GM21526 (cell line): ENCODE measurements around the gene CTNNA3.
"Not testable (repeated sequence)": the region's sequence is repeated elsewhere in the genome, so short reads cannot be mapped to it uniquely, and the experiment has no call there.

Source experiments
- ATAC-seq: cut with Tn5 transposase; IDR thresholded peaks from one replicate; pipeline ENCODE4 v1.9.1; 2021; ENCODE audit warnings: moderate library complexity; ENCODE audit not compliant: unreplicated experiment, low FRiP score

CTNNA3 gene

DNA sequence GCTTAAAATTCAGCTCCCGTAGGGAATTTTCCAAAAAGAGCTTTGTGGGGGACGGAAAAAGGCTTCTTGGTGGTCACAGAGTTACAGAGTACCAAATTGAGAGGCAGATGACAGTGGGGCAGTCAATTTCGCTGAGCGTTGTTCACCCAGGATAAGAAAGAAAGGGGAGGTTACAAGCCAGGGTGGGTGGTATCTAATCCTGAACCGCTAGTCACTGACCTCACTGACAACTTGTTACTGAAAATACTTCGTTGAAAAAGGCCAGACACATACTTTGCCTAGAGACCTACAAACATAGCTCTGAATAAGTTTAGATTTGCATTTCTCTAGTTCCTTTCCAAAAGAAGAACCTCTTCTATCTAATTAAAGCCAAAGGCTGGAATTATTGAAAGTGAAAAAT is at the start of gene CTNNA3:
TSS of gene CTNNA3 (minus strand) at position 167 of the 400 bp plus-strand sequence.
- ATAC-seq = peak; percentile 86

DNA sequence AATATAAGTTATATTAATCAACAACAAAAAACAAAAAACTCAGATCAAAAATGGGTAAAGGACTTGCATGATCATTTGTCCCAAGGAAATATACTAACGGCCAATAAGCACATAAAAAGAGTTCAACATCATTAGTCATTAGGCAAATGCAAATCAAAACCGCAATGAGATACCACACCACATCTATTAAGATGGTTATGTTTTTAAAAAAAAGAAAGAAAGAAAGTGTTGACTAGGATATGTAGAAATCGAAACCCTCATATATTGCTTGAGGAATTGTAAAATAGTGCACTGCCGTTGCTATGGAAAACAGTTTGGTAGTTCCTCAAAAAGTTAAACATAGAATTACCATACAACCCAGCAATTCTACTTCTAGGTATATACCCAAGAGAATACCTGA is 39.4 kb upstream of the CTNNA3 start:
- ATAC-seq = no peak

DNA sequence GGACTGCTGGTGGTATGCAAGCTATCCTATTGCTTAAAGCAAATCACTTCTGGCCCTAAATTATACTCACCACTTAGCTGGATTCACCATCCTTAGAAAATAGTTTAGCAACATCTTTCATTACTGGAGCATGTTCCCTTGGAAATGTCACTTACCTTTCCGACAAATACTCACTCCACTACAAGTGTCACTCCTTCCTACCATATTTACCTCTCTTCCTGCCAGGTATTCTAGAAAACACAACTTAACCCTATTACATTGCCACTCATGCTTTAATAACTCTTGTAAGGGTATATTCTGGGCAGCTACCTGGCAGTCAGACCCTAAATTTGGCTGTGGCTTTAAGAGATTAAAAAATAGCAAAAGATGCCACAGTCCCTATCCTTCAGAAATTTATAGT is 37.5 kb upstream of the CTNNA3 start:
- no peak for ATAC-seq

DNA sequence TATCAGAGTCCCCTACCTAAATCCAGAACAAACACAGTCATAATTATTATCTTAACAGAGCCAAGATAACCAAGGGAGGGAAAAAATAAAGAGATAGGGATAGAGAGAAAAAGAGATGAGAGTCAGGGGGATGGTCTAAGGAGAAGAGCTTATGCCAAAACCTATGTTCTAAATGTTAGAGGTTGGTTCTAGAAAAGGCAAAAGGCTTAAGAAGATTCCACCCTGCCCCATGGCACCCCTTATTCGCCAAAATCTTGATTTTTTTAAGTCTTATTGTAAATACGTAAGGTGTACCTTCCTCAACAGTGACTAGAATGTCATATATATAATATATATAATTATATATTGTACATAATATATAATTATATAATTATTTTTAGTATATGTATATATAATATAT is 29.6 kb upstream of the CTNNA3 start:
- no peak for ATAC-seq

DNA sequence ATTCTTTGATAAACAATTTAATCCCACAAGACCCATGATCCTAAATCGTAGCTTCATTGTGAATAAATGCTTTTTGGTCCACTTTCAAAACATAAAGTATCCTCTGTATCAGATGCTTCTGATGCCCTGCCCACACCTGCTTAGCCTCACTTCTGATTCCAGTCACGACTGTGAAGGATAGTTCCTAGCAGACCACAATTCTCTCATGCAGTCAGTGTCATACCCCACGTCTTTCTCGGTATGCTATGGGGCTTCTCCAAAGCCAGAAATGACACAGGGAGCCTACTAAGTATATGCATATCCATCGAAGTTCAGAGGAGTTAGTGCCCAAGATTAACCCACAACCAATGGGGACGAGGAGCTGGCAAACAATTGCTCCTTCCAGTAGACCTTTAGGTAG is 27.6 kb upstream of the CTNNA3 start:
- peak; percentile 53 for ATAC-seq

DNA sequence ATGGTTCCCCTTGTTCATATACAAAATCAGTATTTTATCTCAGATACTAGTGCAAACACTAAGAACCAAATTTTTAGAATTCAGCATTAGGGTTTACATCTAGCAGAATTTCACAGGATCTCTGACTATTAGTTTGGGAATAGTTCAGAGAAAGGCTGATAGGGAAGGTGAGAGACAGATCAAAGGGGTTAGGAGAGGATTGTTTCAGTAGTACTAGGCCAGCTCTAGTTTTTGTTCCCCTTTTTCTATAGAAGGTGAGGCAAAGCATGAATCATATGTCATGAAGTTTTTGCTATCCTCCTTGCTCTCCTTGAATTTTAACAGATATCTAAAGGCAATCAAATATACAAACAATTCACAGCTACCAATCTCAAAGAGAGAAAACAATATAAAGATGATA is 26.1 kb upstream of the CTNNA3 start:
- peak; percentile 96 for ATAC-seq

DNA sequence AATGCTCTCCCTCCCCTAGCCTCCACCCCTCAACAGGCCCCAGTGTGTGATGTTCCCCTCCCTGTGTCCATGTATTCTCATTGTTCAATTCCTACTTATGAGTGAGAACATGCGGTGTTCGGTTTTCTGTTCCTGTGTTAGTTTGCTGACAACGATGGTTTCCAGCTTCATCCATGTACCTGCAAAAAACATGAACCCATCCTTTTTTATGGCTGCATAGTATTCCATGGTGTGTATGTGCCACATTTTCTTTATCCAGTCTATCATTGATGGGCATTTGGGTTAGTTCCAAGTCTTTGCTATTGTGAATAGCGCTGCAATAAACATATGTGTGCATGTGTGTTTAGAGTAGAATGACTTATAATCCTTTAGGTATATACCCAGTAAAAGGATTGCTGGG is 20.5 kb upstream of the CTNNA3 start:
- ATAC-seq = not testable (repeated sequence)

DNA sequence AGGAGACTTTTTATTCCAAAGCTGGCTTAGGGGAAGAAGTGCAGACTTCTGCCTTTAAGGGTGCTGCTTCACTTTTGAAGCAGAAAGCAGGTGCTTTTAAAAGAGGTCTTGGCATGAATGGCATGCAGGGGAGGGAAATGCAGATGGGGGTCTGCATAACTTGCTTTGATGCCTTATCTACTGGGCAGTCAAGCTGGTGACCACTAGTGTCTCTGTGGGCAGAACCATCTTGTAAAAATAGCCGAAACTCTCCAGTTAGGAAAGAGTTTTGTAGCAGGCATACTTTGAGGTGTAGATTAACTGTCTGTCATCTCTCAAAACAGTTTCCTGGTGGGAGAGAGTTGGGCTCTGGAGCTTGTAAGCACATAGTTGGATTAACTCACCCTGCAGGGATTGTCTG is 9.9 kb upstream of the CTNNA3 start:
- ATAC-seq = no peak

DNA sequence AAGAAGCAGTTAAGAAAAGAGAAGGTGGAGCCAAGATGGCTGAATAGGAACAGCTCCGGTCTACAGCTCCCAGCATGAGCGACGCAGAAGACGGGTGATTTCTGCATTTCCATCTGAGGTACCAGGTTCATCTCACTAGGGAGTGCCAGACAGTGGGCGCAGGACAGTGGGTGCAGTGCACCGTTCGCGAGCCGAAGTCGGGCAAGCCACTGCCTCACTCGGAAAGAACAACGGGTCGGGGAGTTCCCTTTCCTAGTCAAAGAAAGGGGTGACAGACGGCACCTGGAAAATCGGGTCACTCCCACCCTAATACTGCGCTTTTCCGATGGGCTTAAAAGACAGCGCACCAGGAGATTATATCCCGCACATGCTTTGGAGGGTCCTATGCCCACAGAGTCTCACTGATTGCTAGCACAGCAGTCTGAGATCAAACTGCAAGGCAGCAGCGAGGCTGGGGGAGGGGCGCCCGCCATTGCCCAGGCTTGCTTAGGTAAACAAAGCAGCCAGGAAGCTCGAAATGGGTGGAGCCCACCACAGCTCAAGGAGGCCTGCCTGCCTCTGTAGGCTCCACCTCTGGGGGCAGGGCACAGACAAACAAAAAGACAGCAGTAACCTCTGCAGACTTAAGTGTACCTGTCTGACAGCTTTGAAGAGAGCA is 3.7 kb upstream of the CTNNA3 start:
- not testable (repeated sequence) for ATAC-seq

DNA sequence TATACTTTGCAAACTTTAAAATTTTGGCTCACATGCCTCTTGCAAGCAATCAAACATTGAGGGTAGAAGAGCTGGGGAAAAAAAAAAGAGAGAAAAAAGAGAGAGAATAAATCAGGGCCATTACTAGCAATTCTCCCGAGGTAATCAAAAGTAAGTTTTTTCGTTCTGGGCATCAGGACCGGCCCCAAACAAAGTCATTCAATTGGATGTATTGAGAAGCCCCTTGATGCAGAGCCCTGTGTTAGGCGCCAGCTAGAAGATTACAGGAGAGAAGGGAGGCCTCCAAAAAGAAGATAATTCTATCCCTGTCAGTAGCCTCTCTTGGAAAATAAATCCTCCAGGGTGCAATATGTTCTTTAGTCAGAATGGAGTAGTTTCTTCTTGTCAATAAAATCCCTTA is 2.2 kb upstream of the CTNNA3 start:
- no peak for ATAC-seq

DNA sequence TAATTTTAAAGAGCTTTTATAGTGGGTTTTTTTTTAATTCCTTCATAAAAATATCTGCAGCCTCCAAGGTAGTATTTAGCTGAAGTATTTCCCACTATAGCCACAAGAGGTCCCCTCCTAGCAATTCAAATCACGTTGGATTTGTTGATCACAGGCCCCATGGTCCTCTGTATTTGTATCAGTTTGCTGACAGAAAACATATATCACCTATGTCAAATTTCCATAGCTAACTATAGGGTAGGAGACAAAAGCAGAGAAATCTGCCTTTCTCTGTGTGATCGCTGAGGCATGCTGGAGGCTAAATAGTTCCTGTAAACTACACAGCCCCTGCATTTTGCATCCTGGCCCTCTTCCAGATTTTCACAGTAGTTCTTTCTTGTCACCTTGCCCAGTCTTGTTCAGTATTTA is 1.7 kb upstream of the CTNNA3 start:
- ATAC-seq = peak; percentile 90

DNA sequence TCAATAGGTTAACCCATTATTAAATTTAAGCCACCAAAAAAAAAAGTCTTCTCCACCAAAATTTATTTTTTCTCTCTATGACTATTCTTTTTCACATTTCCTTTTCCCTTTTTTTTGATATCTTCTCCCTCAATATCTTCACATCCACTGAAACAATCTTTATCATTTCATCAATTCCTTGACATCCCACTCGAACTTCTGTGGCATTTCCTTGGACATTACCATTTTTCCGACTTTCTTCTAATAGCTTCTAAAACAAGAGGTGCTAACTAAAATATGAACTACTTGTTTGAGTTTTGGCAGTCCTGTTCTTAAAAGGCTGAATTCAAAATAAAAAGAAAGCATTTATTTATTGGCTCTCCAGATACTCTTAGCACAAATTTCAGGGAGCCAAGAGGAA is 684 bp upstream of the CTNNA3 start:
- ATAC-seq = no peak

DNA sequence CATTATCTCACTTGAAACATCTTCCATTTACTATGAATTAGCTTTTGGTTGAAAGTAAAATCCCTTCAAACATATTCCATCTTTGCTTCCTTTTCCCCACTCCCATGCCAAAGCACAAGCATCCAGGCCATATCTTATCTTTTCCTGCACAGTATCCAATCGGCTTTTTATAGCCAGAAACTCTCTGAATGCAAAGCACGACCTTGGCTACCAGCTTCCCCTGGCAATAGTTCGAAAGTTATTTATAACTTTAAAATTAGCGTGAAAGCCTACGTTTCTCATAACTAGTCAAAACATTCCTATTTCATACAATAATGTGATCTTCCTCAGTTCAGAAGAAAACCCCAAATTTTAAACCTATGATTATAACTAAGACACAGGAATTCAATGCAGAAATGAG is 440 bp downstream of the CTNNA3 start:
- ATAC-seq = peak; percentile 12

DNA sequence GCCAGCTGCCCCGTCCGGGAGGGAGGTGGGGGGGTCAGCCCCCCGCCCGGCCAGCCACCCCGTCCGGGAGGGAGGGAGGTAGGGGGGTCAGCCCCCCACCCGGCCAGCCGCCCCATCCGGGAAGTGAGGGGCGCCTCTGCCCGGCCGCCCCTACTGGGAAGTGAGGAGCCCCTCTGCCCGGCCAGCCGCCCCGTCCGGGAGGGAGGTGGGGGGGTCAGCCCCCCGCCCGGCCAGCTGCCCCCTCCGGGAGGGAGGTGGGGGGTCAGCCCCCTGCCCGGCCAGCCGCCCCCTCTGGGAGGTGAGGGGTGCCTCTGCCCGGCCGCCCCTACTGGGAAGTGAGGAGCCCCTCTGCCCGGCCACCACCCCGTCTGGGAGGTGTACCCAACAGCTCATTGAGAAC is 4.1 kb downstream of the CTNNA3 start:
- ATAC-seq = not testable (repeated sequence)

DNA sequence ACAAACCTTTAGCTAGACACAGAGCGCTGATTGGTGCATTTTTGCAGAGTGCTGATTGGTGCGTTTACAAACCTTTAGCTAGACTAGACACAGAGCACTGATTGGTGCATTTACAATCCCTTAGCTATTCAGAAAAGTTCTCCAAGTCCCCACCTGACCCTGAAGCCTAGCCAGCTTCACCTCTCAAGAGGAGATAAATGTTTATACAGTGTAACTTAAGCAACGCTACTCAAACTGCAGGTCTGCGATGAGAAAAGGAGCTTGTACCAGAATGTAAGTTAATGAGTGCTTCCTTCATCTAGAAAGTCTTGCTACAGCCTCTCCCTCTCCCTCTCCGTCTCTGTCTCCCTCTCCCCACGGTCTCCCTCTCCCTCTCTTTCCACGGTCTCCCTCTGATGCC is 5.5 kb downstream of the CTNNA3 start:
- not testable (repeated sequence) for ATAC-seq

DNA sequence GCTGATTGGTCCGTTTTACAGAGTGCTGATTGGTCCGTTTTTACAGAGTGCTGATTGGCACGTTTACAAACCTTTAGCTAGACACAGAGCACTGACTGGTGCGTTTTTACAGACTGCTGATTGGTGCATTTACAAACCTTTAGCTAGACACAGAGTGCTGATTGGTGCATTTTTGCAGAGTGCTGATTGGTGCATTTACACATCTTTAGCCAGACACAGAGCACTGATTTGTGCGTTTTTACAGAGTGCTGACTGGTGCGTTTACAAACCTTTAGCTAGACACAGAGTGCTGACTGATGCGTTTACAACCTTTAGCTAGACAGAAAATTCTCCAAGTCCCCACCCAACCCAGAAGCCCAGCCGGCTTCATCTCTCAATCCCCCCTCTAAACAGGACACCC is 11.9 kb downstream of the CTNNA3 start:
- not testable (repeated sequence) for ATAC-seq

DNA sequence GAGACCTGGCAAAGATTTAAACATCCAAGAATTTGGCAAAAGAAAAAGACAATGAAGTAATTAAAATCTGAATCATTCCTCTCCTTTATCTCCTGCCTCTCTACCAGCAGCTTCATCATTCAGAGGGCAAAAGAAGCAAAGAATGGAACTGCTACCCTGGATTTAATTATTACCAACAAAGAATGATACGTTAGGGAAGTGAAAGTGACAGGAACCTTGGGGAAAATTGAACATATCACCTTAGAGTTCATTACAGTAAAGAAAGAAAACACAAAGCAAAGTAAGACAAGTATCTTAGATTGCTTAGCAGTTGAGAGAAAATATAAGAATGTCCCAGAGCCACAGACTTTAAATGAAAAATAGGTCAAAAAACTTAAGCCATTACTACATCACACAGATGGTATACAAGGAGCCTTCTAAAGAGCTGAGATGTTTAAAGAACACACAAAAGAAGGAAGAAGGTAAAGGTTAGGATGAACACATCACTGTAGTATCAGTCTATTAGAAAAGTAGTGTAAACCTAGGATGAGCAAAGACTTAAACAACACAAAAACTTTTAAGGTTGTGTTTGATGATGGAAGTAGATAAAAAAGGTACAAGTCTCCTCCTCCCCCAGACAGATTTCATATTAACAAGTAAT is 17.5 kb downstream of the CTNNA3 start:
- no peak for ATAC-seq

DNA sequence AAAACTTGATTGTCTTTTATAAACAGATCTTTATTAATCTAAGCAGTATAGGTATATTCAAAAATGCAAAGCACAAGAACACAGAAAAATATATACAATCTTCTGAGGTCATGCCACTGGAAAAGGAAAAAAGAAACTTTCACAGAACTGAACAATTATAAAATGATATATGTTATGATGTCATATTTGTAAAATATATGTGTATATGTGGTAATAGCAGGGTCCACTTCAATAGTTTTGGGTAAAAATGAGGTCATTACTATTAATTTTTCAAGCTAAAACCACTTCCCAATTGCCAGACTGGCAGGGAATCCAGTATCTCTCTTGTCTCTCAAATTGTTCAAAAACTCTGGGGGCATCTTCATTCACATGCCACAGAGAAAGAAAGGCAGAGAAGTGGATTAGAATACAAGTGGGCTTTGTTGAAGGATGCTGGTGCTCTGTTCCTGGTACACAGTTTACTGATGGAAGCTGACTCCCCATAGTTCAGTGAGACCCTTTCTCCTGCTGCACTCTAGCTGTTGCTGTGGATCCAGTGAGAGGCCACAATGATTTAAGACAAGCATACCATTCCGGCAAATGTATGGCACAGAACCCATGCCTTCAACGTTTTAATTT is 19.7 kb downstream of the CTNNA3 start:
- no peak for ATAC-seq

DNA sequence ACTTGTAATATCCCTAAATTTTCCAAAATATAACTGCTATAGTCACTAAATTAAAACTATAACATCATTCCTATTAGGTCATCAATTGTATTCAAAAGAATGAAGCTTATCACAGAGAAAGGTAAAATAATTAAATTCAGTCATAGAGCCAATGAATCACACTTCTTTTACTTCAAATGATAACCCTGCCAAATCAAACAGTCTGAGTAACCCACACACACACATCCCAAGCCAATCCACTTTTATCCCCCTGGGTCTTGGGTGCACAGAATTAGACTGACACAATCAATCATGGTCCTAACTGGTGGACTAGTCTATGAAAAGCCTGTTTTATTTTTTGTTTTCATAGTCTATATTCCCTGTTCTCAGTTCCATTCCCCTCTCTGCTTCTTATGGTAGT is 25.6 kb downstream of the CTNNA3 start:
- ATAC-seq = no peak

DNA sequence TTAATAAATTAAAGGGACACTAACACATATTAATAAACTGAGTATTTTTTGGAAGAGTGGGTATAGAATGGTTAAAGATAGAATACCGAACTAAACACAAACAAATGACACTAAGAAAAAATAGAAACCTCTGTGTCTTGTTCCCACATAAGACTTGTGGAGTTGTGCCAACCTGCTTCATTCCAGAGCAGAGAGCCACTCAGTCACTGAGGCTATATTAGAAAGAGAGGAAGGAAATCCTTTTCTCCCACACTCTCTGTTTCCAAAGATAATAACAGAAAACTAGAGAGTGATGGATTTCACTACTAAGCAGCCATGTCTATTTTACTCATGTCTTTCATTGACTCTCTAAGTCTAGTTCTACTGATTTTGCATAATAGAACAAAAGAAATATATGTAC is 26.0 kb downstream of the CTNNA3 start:
- no peak for ATAC-seq

DNA sequence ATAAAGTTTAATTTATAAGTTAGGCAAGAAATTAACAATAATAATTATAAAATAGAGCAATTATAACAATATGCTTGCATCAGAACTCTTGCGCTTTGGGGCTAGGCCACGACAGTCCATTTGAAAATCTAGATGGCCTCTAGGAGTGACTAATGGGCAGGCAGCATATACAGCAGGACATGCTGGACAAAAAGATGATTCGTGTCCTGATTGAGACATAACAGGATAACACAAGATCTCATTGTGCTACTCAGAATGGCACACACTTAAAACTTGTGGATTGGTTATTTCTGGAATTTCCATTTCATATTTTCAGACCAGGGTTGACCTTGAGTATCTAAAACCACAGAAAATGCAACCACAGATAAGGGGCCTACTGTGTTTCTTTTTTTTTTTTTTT is 27.5 kb downstream of the CTNNA3 start:
- ATAC-seq = no peak

DNA sequence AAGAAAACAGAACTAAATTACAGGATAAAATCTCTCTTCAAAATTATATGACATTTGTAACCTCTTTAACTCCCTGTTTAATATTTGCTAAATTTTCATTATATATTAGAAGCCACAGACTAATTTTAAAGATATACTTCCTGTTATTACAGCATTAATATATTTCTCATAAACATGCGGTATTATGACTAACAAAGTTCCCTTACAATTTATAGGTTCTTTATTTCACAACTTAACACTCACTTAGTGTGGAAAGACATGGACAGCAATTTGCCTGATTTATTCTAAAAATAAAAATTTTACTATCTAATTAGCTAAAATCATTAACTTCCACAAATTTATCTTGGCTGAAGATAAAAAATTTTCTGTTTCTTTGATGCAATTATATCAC is 29.0 kb downstream of the CTNNA3 start:
- ATAC-seq = no peak
